ENCODE results near the gene LTO1.
"Not testable (repeated sequence)": the region's sequence is repeated elsewhere in the genome, so short reads cannot be mapped to it uniquely, and the experiment has no call there.

Gene LTO1

GRCh38 chr11:69624293-69624692, 50.9 kb downstream of the LTO1 start:
- no peak overlapping the region for H3K9ac ChIP-seq (ENCODE audit: low read length in 5 of 5)
- H3K9me3 ChIP-seq (ENCODE audit: control insufficient read depth in 5 of 5, low read length in 5 of 5): peaks cover 0 to 2% (median 0%) of the 10 kb centered on the region in 5 donors
- H3K36me3 ChIP-seq (ENCODE audit: control insufficient read depth in 5 of 5, insufficient read depth in 5 of 5, low read length in 5 of 5): no peaks in the 10 kb centered on the region
- H3K27ac ChIP-seq (ENCODE audit: low read depth, low read length): no peak overlapping the region
- H3K27me3 ChIP-seq (ENCODE audit: control insufficient read depth in 5 of 5, insufficient read depth in 4 of 5, low read length in 5 of 5): no peaks in the 10 kb centered on the region
- H3K4me1 ChIP-seq (ENCODE audit: control insufficient read depth in 5 of 5, insufficient read depth in 5 of 5, low read length in 5 of 5): peaks cover 0 to 4% (median 0%) of the 10 kb centered on the region in 5 donors
- H3K4me3 ChIP-seq (ENCODE audit: low read depth in 1 of 5, low read length in 5 of 5): no peak overlapping the region

GRCh38 chr11:69622097-69622681, 53.0 kb downstream of the LTO1 start:
- not testable (repeated sequence) for H3K4me1 ChIP-seq (ENCODE audit: control insufficient read depth in 5 of 5, insufficient read depth in 5 of 5, low read length in 5 of 5); H3K27ac ChIP-seq (ENCODE audit: low read depth, low read length); H3K9ac ChIP-seq (ENCODE audit: low read length in 5 of 5); H3K36me3 ChIP-seq (ENCODE audit: control insufficient read depth in 5 of 5, insufficient read depth in 5 of 5, low read length in 5 of 5); H3K9me3 ChIP-seq (ENCODE audit: control insufficient read depth in 5 of 5, low read length in 5 of 5); H3K4me3 ChIP-seq (ENCODE audit: low read depth in 1 of 5, low read length in 5 of 5); H3K27me3 ChIP-seq (ENCODE audit: control insufficient read depth in 5 of 5, insufficient read depth in 4 of 5, low read length in 5 of 5)

GRCh38 chr11:69620683-69621290, 54.4 kb downstream of the LTO1 start:
- no peaks in the 10 kb centered on the region for H3K9me3 ChIP-seq (ENCODE audit: control insufficient read depth in 5 of 5, low read length in 5 of 5)

GRCh38 chr11:69618237-69618636, 56.9 kb downstream of the LTO1 start:
- Histone ChIP-seq H3K27me3 (ENCODE audit: control insufficient read depth in 5 of 5, insufficient read depth in 4 of 5, low read length in 5 of 5) (peaks cover 0 to 9% (median 0%) of the 10 kb centered on the region in 5 donors), H3K27ac (ENCODE audit: low read depth, low read length) (no peak overlapping the region), H3K36me3 (ENCODE audit: control insufficient read depth in 5 of 5, insufficient read depth in 5 of 5, low read length in 5 of 5) (no peaks in the 10 kb centered on the region), H3K9ac (ENCODE audit: low read length in 5 of 5) (no peak overlapping the region), H3K4me1 (ENCODE audit: control insufficient read depth in 5 of 5, insufficient read depth in 5 of 5, low read length in 5 of 5) (no peaks in the 10 kb centered on the region), H3K4me3 (ENCODE audit: low read depth in 1 of 5, low read length in 5 of 5) (no peak overlapping the region), H3K9me3 (ENCODE audit: control insufficient read depth in 5 of 5, low read length in 5 of 5) (no peaks in the 10 kb centered on the region)

More at GRCh38 chr11:69620683-69621290, 54.4 kb downstream of the LTO1 start:
- H3K9ac ChIP-seq (ENCODE audit: low read length in 5 of 5): no peak overlapping the region
- H3K36me3 ChIP-seq (ENCODE audit: control insufficient read depth in 5 of 5, insufficient read depth in 5 of 5, low read length in 5 of 5): no peaks in the 10 kb centered on the region
- H3K27me3 ChIP-seq (ENCODE audit: control insufficient read depth in 5 of 5, insufficient read depth in 4 of 5, low read length in 5 of 5): peaks cover 0 to 3% (median 0%) of the 10 kb centered on the region in 5 donors
- H3K4me1 ChIP-seq (ENCODE audit: control insufficient read depth in 5 of 5, insufficient read depth in 5 of 5, low read length in 5 of 5): no peaks in the 10 kb centered on the region
- H3K4me3 ChIP-seq (ENCODE audit: low read depth in 1 of 5, low read length in 5 of 5): no peak overlapping the region
- no peak overlapping the region for H3K27ac ChIP-seq (ENCODE audit: low read depth, low read length)

GRCh38 chr11:69617682-69618081, 57.5 kb downstream of the LTO1 start:
- no peaks in the 10 kb centered on the region for H3K9me3 ChIP-seq (ENCODE audit: control insufficient read depth in 5 of 5, low read length in 5 of 5)
- H3K27ac ChIP-seq (ENCODE audit: low read depth, low read length): no peak overlapping the region
- H3K4me1 ChIP-seq (ENCODE audit: control insufficient read depth in 5 of 5, insufficient read depth in 5 of 5, low read length in 5 of 5): no peaks in the 10 kb centered on the region
- peaks cover 0 to 9% (median 0%) of the 10 kb centered on the region in 5 donors for H3K27me3 ChIP-seq (ENCODE audit: control insufficient read depth in 5 of 5, insufficient read depth in 4 of 5, low read length in 5 of 5)
- H3K36me3 ChIP-seq (ENCODE audit: control insufficient read depth in 5 of 5, insufficient read depth in 5 of 5, low read length in 5 of 5): no peaks in the 10 kb centered on the region
- no peak overlapping the region for H3K9ac ChIP-seq (ENCODE audit: low read length in 5 of 5)
- no peak overlapping the region for H3K4me3 ChIP-seq (ENCODE audit: low read depth in 1 of 5, low read length in 5 of 5)

- no peak overlapping the region for H3K9ac ChIP-seq (ENCODE audit: low read length in 5 of 5)
- H3K9me3 ChIP-seq (ENCODE audit: control insufficient read depth in 5 of 5, low read length in 5 of 5): no peaks in the 10 kb centered on the region
- H3K27ac ChIP-seq (ENCODE audit: low read depth, low read length): no peak overlapping the region
- peaks cover 0 to 9% (median 0%) of the 10 kb centered on the region in 5 donors for H3K27me3 ChIP-seq (ENCODE audit: control insufficient read depth in 5 of 5, insufficient read depth in 4 of 5, low read length in 5 of 5)
- no peak overlapping the region for H3K4me3 ChIP-seq (ENCODE audit: low read depth in 1 of 5, low read length in 5 of 5)
- H3K4me1 ChIP-seq (ENCODE audit: control insufficient read depth in 5 of 5, insufficient read depth in 5 of 5, low read length in 5 of 5): no peaks in the 10 kb centered on the region
- H3K36me3 ChIP-seq (ENCODE audit: control insufficient read depth in 5 of 5, insufficient read depth in 5 of 5, low read length in 5 of 5): no peaks in the 10 kb centered on the region
Measured at GRCh38 chr11:69617220-69617619, 57.9 kb downstream of the LTO1 start.

All from subcutaneous abdominal adipose tissue (tissue), 5 donors.